Measurements from ENCODE around the gene KLRF2. TPM values are rescaled to one million over a fixed set of nuclear protein-coding genes. Genes with fewer than 3 reads are reported as not detected.

KLRF2 gene
- total and polyA plus RNA-seq, 2 of the 8 experiments (the other 6 are each of a cell fraction or from before 2014, with no cell fraction given): not detected

GRCh38 chr12:9883175-9883574, 1.9 kb downstream of the KLRF2 start:
- Histone ChIP-seq H2BK12ac (ENCODE audit: low read depth, low read length) (no peak overlapping the region), H4K91ac (replicated peaks; ENCODE audit: insufficient read length, low read length) (no peak overlapping the region), H3K14ac (ENCODE audit: insufficient read length) (no peak overlapping the region), H4K20me1 (replicated peaks in 1 of 2; ENCODE audit: control insufficient read depth in 1 of 2, insufficient read depth in 2 of 2, low read length in 2 of 2) (no peaks in the 10 kb centered on the region), H3K4me2 (ENCODE audit: insufficient read depth in 1 of 2, low read depth in 2 of 2, low read length in 2 of 2) (no peak overlapping the region), H3K18ac (ENCODE audit: extremely low read depth, low read length) (no peak overlapping the region), H3K79me1 (ENCODE audit: low read depth, low read length) (no peaks in the 10 kb centered on the region), H2BK15ac (ENCODE audit: low read length) (no peak overlapping the region), H4K5ac (ENCODE audit: insufficient read length, low read depth, low read length) (no peak overlapping the region), H3K56ac (replicated peaks; ENCODE audit: insufficient read length, low read depth, low read length) (no peak overlapping the region), H2AFZ (ENCODE audit: low read length) (no peak overlapping the region), H3K23me2 (ENCODE audit: low read depth, low read length) (no peaks in the 10 kb centered on the region), H2BK20ac (ENCODE audit: low read length) (no peak overlapping the region), H2AK5ac (ENCODE audit: low read depth, low read length) (no peak overlapping the region), H4K8ac (ENCODE audit: extremely low read depth, insufficient read depth, low read length) (no peak overlapping the region), H3K4me1 (replicated peaks in 1 of 4; ENCODE audit: control insufficient read depth in 3 of 4, insufficient read depth in 4 of 4, low read length in 3 of 4) (peaks cover 0 to 6% (median under 1%) of the 10 kb centered on the region in 4 experiments; a peak in 2 of 7 replicates), H3K79me2 (ENCODE audit: control insufficient read depth in 1 of 2, insufficient read depth in 2 of 2, low read length in 2 of 2) (no peaks in the 10 kb centered on the region), H3K4ac (replicated peaks; ENCODE audit: insufficient read length, low read depth, low read length) (no peak overlapping the region), H3K9ac (replicated peaks in 1 of 4; ENCODE audit: extremely low read depth in 1 of 4, low read depth in 3 of 4, low read length in 3 of 4) (no peak overlapping the region), H2BK120ac (replicated peaks; ENCODE audit: low read depth, low read length) (no peak overlapping the region), H3K9me3 (ENCODE audit: insufficient read depth in 2 of 2, low read depth in 1 of 2, low read length in 1 of 2) (no peaks in the 10 kb centered on the region), H3K27me3 (replicated peaks in 1 of 4; ENCODE audit: control insufficient read depth in 3 of 4, extremely low read depth in 1 of 4, insufficient read depth in 3 of 4, low read length in 3 of 4) (no peaks in the 10 kb centered on the region), H3K36me3 (ENCODE audit: control insufficient read depth in 2 of 4, insufficient read depth in 4 of 4, low read length in 3 of 4) (no peaks in the 10 kb centered on the region), H3K4me3 (ENCODE audit: extremely low read depth in 1 of 4, insufficient read depth in 2 of 4, low read depth in 3 of 4, low read length in 4 of 4) (no peak overlapping the region), H3K23ac (ENCODE audit: insufficient read length) (no peak overlapping the region), H3K27ac (ENCODE audit: low read depth, low read length) (no peak overlapping the region), H2BK5ac (ENCODE audit: low read depth, low read length) (no peak overlapping the region)
- no peak for DNase-seq (ENCODE audit: low read depth in 1 of 2, low spot score in 2 of 2)
- no peak for FAIRE-seq
- ChIA-PET POLR2A (ENCODE audit: partially characterized antibody) (no interaction called here), CTCF (ENCODE audit: partially characterized antibody) (interaction anchor here (1.1 kb wide), 1 partner anchor 133 kb away, joined by 3 read pairs; no protein-coding TSS in a partner anchor)
- TF ChIP-seq BCL11A (IDR thresholded peaks at IDR 0.05; ENCODE audit: low read depth in 2 of 2, low read length in 2 of 2): no peak
- no peak for TF ChIP-seq TEAD4 (IDR thresholded peaks at IDR 0.05; ENCODE audit: low read depth, low read length)
- TF ChIP-seq RBBP5 (IDR thresholded peaks at IDR 0.05; ENCODE audit: borderline replicate concordance, low read depth, low read length): no peak
- TF ChIP-seq PHF8 (conservative IDR thresholded peaks at IDR 0.05; ENCODE audit: low read depth, low read length): no peak
- no peak for TF ChIP-seq TBP (IDR thresholded peaks at IDR 0.05; ENCODE audit: low read depth, low read length)
- no peak for TF ChIP-seq CBX8 (IDR thresholded peaks at IDR 0.05; ENCODE audit: borderline replicate concordance, low read depth, low read length)
- TF ChIP-seq MAFK (IDR thresholded peaks at IDR 0.05; ENCODE audit: low read depth, low read length): no peak
- no peak for TF ChIP-seq KDM4A (IDR thresholded peaks at IDR 0.05; ENCODE audit: low read depth, low read length, severe bottlenecking)
- no peak for TF ChIP-seq JUN (IDR thresholded peaks at IDR 0.05; ENCODE audit: low read depth, low read length)
- no peak for TF ChIP-seq POLR2A (IDR thresholded peaks at IDR 0.05; ENCODE audit: control extremely low read depth in 1 of 2, low read depth in 2 of 2, low read length in 2 of 2)
- TF ChIP-seq EZH2 (IDR thresholded peaks at IDR 0.05; ENCODE audit: low read depth, low read length, severe bottlenecking): no peak
- no peak for TF ChIP-seq CBX5 (IDR thresholded peaks at IDR 0.05; ENCODE audit: low read depth, low read length)
- no peak for TF ChIP-seq GABPA (IDR thresholded peaks at IDR 0.05; ENCODE audit: borderline replicate concordance, insufficient read depth, low read length)
- TF ChIP-seq SUZ12 (IDR thresholded peaks at IDR 0.05; ENCODE audit: low read length): no peak
- TF ChIP-seq SP4 (IDR thresholded peaks at IDR 0.05; ENCODE audit: low read length): no peak
- no peak for TF ChIP-seq ZNF274 (IDR thresholded peaks at IDR 0.05; ENCODE audit: borderline replicate concordance, extremely low read depth, low read length)
